ENCODE data around the gene RSPH6A.

RSPH6A gene

GRCh38 chr19:45779231-45780145, 35.6 kb downstream of the RSPH6A start:
- peak overlapping the region; percentile 85 for H3K4me3 Mint-ChIP-seq
- H3K27me3 Mint-ChIP-seq (ENCODE audit: low read depth, poor library complexity) = peaks cover 3% of the 10 kb centered on the region
- peaks cover 30% of the 10 kb centered on the region for H3K36me3 Mint-ChIP-seq (ENCODE audit: low read depth)
- no peaks in the 10 kb centered on the region for H3K9me3 Mint-ChIP-seq
- H3K27ac Mint-ChIP-seq = no peak overlapping the region
- DNase-seq = peak; percentile 99
- peaks cover 52% of the 10 kb centered on the region for H3K4me1 Mint-ChIP-seq
- TF ChIP-seq CTCF (IDR thresholded peaks at IDR 0.05) = peak; percentile 72

GRCh38 chr19:45778010-45778661, 37.0 kb downstream of the RSPH6A start:
- H3K4me3 Mint-ChIP-seq = peak overlapping the region; percentile 85
- H3K27me3 Mint-ChIP-seq (ENCODE audit: low read depth, poor library complexity) = peaks cover 3% of the 10 kb centered on the region
- H3K9me3 Mint-ChIP-seq = no peaks in the 10 kb centered on the region
- H3K4me1 Mint-ChIP-seq = peaks cover 38% of the 10 kb centered on the region
- TF ChIP-seq CTCF (IDR thresholded peaks at IDR 0.05) = no peak
- H3K36me3 Mint-ChIP-seq (ENCODE audit: low read depth) = peaks cover 34% of the 10 kb centered on the region
- no peak for DNase-seq
- H3K27ac Mint-ChIP-seq = no peak overlapping the region

GRCh38 chr19:45777395-45777961, 37.6 kb downstream of the RSPH6A start:
- H3K9me3 Mint-ChIP-seq = no peaks in the 10 kb centered on the region

GRCh38 chr19:45774765-45775164, 40.3 kb downstream of the RSPH6A start:
- TF ChIP-seq CTCF (IDR thresholded peaks at IDR 0.05) = no peak
- Mint-ChIP-seq H3K36me3 (ENCODE audit: low read depth) (peaks cover 39% of the 10 kb centered on the region), H3K27ac (no peak overlapping the region), H3K4me1 (peaks cover 31% of the 10 kb centered on the region), H3K9me3 (no peaks in the 10 kb centered on the region), H3K27me3 (ENCODE audit: low read depth, poor library complexity) (peaks cover 3% of the 10 kb centered on the region), H3K4me3 (no peak overlapping the region)
- DNase-seq = no peak

More at GRCh38 chr19:45777395-45777961, 37.6 kb downstream of the RSPH6A start:
- Mint-ChIP-seq H3K4me3 (no peak overlapping the region), H3K27me3 (ENCODE audit: low read depth, poor library complexity) (peaks cover 3% of the 10 kb centered on the region), H3K4me1 (peaks cover 34% of the 10 kb centered on the region), H3K36me3 (ENCODE audit: low read depth) (peaks cover 35% of the 10 kb centered on the region), H3K27ac (no peak overlapping the region)
- DNase-seq = no peak
- no peak for TF ChIP-seq CTCF (IDR thresholded peaks at IDR 0.05)

GRCh38 chr19:45773384-45773783, 41.7 kb downstream of the RSPH6A start:
- H3K4me3 Mint-ChIP-seq = no peak overlapping the region
- H3K27me3 Mint-ChIP-seq (ENCODE audit: low read depth, poor library complexity) = peaks cover 3% of the 10 kb centered on the region

More at GRCh38 chr19:45773384-45773783, 41.7 kb downstream of the RSPH6A start:
- Mint-ChIP-seq H3K4me1 (peaks cover 21% of the 10 kb centered on the region), H3K36me3 (ENCODE audit: low read depth) (peaks cover 31% of the 10 kb centered on the region), H3K9me3 (no peaks in the 10 kb centered on the region), H3K27ac (no peak overlapping the region)
- DNase-seq = no peak
- no peak for TF ChIP-seq CTCF (IDR thresholded peaks at IDR 0.05)
